Endothelial cell of umbilical vein (primary cell): ENCODE results near the gene PCDHGA6.

Experiments used
- CTCF ChIP-seq, 2 donors: IDR thresholded peaks; 1 replicate in 1 of 2; 2 replicates in 1 of 2; pipeline ENCODE4 v1.5.1; 2011; ENCODE audit warnings: low read length in 2 of 2, mild to moderate bottlenecking in 2 of 2, moderate library complexity in 2 of 2, control low read depth in 1 of 2, inconsistent platforms in 1 of 2, low read depth in 1 of 2; ENCODE audit not compliant: insufficient read depth in 1 of 2; ENCODE audit errors: extremely low read depth in 1 of 2
- EZH2 ChIP-seq: IDR thresholded peaks from 2 replicates; pipeline ENCODE4 v1.6.1; 2012; ENCODE audit warnings: borderline replicate concordance, low read depth, mild to moderate bottlenecking, moderate library complexity, low read length, inconsistent platforms; ENCODE audit not compliant: severe bottlenecking
- POLR2AphosphoS5 ChIP-seq: IDR thresholded peaks from 2 replicates; pipeline ENCODE4 v1.6.1; 2012; ENCODE audit warnings: low read depth, mild to moderate bottlenecking, control low read depth, low read length, moderate library complexity; ENCODE audit not compliant: insufficient read depth

DNA sequence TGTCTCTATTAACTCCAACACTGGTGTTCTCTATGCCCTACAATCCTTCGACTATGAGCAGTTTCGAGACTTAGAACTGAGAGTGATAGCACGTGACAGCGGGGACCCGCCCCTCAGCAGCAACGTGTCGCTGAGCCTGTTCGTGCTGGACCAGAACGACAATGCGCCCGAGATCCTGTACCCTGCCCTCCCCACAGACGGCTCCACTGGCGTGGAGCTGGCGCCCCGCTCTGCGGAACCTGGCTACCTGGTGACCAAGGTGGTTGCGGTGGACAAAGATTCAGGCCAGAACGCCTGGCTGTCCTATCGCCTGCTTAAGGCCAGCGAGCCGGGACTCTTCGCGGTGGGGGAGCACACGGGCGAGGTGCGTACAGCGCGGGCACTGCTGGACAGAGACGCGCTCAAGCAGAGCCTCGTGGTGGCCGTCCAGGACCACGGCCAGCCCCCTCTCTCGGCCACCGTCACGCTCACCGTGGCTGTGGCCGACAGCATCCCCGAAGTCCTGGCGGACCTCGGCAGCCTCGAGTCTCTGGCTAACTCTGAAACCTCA, 49.1 kb downstream of the PCDHGA6 start:
- TF ChIP-seq CTCF (IDR thresholded peaks at IDR 0.05; ENCODE audit: extremely low read depth in 1 of 2, insufficient read depth in 1 of 2, low read depth in 1 of 2, low read length in 2 of 2) = no peak
- TF ChIP-seq POLR2AphosphoS5 = no peak
- no peak for TF ChIP-seq EZH2
